Lung microvascular endothelial cell (primary cell): ENCODE measurements around the gene CEP63. TPM values are rescaled to one million over a fixed set of nuclear protein-coding genes. Genes with fewer than 3 reads are reported as not detected.

ENCODE experiments used
- DNase-seq, 2 donors: peaks; one replicate each; pipeline versions ENCODE4 v3.0.0 to v3.0.0-alpha.2; 2010; ENCODE audit warnings: low read depth in 2 of 2
- total RNA-seq: library from RNA; depleted of rRNA; stranded (reverse); fragments of >200 nt; gene quantifications from 2 replicates; pipeline ENCODE4 v1.2.1, GENCODE V29; 2014

The CEP63 gene
- total RNA-seq, 1 donor from 2014 or later: 13.1 TPM

DNA sequence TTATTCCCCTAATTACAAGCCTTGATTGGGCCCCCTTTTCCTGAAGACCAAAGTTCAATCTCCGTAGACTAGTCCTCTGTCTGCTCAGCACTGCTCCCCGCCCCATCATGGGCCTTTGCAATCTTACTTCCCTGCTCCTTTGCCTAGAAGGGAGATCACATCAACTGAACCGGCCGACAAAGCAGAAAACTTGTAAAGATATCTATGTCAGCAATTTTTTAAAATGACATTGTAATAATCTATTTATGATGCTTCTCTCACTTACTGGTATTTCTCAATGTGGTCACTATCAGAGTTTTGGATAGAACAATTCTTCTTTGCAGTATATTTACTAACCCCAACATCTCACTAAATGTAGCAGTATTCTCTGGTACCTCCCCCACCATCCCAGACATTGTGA is 17.3 kb upstream of the CEP63 start:
- no peak for DNase-seq

DNA sequence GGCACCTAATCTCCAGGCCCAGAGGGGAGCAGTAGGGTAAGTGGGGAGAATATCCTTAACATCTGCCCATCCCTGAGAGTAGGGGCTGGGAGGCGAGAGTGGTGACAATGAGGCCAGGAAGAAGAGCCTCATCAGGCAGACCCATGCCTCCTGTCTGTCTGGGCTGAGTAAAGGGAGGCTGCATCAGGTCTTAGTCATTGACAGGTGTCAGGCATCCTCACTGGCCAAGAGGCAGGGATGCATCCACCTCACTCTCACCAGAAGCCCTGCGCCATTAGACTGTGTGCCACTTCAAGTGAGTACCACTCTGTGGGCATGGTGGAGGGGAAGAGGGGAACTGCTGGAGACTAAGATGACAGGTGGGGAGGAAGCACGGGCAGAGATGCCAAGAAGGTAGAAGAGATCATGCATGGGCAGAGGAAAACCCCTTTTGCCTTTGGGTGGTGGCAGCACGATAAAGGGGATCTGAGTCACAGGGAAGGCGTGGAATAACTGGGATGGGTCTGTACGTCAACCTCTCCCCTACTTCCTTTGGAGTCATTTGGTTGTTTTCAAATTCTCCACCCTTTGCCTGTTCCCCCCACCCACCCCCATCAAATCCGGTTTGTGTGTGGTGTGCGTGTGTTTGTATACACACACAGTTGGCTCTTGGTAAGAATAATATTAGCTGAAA is 14.2 kb upstream of the CEP63 start:
- peak; percentile 53 to 86 for DNase-seq

DNA sequence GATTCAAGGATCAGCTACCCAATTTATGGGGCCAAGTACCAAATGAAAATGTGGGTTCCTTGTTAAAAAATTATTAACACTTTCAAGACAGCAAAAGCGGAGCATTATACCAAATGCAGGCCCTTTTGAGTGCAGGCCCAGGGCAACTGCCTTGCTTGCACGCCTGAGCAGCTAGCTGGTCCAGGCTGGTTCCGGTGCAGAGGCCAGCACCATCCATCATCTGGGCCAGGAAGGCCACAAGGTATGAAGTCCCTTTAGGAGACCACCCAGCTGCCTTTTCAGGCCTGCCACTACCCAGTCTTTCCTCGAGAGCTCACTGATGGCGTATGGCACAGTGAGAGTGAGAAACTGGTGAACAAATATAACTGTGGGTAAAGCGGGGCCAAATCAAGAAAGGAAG is 13.0 kb upstream of the CEP63 start:
- DNase-seq: no peak

DNA sequence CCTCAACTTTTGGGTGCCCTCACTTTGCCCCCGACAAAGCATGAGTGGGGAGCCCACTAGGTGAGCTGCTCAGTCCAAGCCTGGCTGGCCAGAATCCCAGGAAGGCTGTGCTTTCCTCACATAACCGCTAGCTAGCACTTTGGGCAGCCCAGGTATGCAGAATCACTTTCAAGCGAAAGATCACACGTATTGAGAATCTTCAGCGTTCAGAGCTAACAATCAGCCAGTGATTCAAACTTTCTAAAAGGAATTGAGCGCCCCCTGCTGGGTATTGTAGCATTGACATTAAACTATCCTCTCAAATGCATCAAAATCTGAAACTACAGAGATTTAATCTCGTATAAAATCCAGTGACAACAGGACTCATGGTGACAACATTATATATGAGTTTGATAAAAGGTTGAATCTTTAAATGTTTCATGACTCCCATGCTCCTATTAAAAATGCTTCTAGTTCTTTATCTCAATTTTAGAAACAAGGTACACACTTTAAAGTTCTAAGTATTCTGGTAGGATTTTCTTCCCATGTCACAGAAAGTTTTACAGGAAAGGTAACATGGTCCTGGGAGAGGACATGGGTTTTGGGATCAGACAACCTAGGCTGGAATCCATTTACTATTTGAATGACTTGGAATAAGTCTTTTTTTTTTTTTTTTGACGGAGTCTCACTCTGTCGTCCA is 11.8 kb upstream of the CEP63 start:
- DNase-seq: peak; percentile 75 to 84

DNA sequence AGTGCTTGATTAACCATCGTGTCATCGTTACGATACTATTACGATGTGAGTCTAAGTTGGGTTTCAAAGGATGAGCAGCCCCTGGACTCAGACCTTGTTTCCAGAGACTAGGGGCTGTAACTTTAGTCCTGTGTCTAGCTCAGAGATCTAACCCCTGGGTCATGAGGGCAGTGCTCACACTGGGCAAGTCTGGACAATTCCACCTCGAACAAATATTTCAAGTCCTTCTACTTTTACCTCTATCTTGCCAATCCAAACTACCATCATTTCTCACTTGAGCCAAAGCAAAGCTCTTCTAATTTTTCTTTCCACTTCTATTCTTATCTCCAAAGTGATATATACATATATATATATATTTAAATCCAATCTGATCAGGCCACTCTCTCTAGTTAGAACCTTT is 10.9 kb upstream of the CEP63 start:
- DNase-seq: no peak

DNA sequence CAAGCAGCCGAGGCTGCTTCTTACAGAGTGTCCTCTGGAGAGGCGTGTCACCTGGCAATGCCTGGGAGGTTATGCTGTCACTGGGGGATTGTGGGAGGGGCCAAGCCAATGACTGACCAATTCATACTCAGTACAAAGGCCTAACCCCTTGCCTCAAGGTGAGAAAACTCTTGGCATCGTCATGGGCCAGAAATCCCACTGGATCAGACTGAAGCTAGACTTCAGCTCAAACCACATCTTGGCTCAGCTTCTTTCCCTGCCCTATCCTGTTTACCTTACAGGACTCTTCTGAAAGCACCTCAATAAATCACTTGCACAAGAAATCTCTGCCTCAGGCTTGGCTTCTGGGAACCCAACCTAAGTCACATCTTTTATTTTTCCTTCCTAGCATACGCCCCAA is 9.6 kb upstream of the CEP63 start:
- DNase-seq: no peak

DNA sequence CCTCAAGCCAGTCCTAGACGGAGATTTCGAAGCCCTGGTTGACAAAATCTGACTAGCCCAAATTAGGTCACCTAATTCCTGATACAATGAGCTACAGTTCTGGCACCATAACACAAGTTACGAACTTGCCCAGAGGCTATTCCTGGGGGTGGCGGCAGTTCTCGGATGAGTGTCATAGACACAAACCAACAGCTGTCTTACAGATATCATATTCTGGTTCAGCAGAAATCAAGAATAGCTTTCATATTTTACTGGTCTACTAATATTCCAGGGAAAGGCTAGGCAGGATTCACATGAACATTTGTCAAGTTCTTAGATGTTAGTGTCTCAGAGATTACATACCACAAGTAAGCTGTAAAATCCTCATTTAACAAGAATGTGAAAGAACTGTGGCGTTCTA is 8.9 kb upstream of the CEP63 start:
- no peak for DNase-seq

DNA sequence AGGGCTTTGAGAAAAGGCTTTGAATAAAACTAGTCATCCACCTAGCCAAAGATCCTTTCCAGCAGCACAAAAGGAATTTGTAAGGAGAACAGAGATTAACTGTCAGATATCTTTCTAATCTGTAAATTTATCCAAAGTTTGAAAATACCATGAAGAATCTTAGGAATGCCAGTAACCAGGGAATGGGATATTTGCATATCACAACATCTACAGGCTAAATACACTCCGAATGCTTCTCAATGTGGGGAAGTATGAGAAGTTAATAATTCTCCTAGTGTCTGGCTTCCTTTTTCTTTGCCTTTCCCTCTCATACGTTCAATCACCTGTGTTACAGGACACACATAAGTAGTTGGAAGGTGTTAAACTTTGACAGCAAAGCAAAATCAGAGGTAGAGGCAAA is 7.9 kb upstream of the CEP63 start:
- no peak for DNase-seq

DNA sequence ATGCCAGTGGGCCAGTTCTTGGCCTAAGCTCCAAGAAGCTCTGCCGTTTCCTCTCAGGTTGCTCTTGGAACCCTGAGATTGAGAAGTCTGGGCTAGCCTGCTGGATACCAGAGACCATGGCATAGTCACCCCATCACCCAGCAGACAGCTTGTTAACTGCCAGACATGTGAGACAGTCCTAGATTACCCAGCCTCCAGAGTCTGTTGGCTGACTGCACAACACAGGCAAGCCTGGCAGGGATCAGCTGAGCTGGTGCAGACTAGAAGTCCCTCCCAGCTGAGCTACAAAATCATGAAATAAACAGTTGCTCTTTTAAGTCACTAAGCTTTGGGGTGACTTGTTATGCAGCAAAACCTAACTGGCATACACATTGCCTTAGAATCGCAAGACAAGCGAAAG is 5.3 kb upstream of the CEP63 start:
- DNase-seq: no peak

DNA sequence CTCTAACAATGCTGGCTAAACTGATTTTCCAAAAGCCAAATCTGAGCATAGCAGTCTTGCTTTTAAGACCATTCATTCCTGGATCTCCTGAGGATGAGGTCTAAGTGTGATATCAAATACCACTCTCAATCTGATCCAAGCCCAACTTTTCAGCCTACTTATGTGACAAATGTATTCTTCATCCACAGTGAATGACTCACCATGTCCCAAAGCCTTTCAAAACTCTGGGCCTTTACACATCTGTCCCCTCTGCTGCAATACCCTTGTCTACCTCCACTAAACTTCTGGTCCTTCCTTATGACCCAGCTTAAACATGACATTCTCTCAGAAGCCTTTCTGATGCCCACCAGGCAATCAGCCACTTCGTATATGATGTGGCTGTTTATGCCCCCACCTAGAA is 4.7 kb upstream of the CEP63 start:
- no peak for DNase-seq

DNA sequence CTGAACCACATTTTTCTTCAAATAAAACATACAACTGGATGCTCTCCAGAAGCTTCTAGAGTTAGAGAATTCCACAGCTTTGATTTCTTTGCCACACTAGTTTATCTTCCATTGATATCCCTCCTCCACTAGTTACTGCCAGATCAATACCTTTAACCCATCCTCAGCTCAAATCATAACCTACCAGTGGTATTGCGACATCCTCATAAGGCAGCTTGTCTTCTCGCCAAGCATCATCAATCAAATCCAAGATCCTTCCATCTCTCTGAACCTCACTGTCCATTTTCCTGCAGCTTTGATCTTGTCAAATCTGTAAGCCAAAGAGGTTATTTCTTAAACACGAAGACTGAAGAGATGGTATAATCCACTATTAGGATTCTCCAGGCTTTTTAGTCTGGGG is 3.2 kb upstream of the CEP63 start:
- DNase-seq: no peak

DNA sequence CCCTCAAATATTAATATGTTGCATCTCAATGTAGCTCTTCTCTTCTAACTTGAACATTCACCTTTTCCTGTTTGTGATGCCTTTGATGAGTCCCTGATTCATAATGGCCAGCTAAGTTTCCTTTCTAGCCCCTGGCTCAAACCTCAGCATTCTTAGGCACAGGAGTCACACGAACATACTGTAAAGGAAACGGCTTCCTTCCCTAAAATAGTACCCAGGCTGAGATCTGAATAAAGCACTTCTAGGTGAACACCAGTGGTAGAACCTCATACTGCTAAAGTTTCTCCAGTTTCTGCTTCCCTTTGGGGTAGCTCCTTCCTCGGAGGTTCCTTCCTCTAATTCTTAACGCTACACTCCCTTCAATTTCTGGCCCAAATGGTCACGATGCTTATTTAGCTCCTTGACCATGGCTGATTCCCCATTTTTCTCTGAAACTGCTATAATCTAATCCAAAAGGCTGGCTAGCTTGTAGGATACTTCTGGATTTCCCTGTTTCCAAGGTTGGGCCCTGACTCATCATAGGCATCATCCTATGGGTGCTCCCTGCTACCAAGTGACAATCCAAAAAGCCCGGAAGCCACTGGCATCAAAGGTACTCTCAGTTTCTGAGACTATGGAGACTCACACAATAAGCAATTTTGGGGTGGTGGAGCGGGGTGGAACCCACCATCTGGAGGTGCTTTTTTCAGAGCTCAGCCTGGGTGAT is 2.5 kb upstream of the CEP63 start:
- peak; percentile 44 to 93 for DNase-seq

DNA sequence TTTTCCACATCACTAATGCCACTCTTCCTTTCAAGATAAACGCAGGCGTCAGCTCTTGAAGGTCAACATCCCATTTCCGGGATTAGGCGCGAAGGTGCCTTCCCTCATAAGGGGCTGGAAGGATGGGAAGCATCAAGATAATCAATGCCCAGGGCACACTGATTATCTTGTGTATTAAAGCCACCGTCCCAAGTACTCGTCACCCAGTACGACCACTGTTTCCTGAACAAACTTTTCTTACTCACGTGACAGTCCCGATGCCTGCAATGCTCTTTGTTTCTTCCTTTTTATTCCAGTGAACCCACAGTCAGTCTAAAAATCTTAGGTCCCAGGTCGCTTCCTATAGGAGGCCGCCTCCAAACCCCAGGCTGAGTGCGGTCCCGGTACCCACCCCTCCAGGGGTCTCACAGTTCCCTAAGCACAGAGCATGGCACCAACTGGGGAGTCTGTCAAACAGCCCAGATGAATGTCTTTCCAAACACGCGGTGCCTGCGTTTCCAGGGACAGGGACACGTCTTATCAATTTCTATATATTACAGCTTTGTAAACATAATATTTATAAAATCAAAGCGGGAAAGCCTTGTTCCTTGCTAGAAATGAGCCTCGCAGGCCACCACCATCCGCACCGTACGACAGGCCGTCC is 661 bp upstream of the CEP63 start:
- DNase-seq: peak; percentile 41 to 96

DNA sequence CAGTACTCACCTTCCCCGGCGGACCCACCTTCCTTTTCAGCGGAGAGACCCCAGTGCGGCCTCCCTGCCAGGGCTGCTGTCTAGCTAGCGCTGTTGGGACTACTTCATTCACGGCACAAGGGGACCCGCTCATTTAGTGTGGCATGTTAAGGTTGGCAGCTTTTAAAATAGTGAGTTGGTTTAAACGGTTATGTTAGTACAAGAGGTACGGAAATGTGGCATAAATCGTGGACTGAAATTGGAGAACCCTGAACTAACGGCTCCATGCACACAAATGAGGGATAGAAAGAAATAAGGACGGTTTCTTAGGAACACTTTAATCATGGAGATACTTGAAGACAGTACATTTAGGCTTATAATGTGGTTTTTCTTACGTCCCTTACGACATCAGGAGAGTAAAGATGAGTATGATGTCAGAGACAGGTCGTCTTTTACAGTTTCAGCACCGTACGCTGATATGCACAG is 752 bp downstream of the CEP63 start:
- peak; percentile 33 to 40 for DNase-seq

DNA sequence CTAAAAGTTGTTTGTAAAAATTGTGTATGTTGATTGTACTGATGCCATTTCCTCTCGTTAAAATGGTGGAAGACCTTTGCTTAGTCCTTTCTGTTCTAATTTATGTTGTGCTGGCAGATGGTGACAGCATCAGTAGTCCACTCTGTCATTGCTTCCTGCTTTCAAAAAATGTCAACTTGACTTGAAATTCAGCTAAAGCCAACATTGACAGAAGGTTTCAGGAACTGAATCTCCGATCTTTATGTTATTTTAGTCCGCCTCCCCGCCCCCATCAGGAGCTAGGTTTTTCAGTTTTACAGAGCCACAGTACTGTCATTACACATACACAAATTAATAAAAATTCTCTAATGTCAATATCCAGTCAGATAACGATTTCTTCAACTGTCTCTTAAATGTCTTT is 1.5 kb downstream of the CEP63 start:
- peak; percentile 33 to 69 for DNase-seq

DNA sequence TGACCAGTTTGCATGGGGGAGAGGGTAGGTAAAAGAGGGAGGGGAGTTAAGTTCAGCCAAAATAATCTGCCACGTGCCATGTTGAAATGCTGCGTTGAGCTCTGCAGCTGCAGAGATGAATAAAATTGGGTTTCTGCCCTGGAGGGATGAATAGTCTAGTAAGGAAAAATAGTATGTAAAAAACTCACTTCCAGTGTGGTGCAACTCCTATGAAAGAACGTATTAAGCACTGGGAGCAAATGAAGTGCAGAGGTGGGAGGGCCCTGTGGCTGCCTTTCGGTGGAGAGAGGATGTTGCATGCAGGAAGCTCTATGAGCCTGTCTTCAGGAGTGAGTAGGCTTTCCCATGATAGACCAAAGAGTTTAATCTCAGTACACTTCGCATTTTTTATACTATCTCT is 8.6 kb downstream of the CEP63 start:
- DNase-seq: no peak

DNA sequence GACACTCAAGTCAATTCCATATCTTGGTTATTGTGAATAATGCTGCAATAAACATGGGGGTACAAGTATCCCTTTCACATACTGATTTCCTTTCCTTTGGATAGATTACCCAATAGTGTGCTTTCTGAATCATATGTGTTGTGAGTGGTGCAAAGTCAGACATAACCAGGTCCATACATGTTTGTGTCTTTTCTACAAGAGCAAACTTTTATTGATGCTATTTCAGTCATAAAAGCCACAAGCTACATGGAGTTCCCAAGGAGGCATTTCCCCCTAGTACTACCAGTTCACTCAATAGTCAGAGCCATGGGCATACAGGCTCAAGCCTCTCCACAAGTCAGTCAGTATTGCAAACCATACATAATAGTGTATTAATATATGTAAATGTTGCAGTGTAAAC is 10.1 kb downstream of the CEP63 start:
- DNase-seq: no peak

DNA sequence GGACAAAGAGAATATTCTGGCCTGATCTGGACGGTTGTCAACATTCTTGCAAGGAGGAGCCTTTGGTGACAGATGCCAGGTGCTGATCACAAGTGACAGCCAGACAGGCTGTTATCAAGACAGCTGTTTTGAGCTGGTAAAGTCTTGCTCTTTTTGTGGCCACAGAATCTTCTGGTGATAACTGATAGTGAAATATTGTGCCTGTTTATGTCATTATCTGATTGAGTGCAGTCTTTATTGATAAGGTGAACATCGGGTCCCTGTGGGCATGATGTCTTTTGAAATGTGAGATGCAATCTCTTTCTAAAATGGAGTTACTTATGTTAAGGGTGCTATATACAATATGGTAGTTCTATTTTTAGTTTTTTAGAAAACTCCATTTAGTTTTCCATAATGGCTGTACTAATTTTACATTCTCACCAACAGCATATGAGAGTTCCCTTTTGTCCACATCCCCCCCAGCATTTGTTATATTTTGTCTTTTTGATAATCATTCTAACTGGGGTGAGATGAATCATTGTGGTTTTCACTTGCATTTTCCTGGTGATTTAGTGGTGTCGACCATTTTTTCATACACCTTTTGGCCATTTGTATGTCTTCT is 10.7 kb downstream of the CEP63 start:
- DNase-seq: no peak

DNA sequence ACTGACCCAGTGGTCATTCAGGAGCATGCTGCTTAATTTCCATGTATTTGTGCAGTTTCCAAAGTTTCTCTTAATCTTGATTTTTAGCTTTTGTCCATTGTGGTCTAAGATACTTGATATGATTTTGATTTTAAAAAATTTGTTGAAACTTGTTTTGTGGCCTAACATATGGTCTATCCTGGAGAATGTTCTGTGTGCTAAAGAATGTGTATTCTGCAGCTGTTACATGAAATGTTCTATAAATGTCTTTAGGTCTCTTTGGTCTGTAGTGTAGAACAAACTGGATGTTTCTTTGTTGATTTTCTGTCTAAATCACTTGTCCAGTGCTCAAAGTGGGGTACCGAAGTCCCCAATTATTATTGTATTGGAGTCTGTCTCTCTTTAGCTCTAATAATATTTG is 17.4 kb downstream of the CEP63 start:
- DNase-seq: no peak

DNA sequence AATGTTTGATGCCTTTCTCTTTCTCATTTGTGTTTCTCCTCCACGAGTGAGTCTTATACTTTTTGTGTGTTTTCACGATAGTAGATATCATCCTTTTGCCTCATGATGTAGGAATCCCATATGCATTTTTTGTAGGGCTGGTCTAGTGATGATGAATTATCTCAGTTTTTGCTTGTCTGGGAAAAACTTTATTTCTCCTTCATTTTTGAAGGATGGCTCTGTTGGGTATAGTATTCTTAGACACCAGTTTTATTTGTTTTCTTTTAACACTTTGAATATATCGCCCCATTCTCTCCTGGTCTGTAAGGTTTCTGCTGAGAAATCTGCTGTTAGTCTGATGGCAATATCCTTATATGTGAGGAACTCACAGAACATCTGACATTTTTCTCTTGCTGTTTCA is 18.3 kb downstream of the CEP63 start:
- no peak for DNase-seq

DNA sequence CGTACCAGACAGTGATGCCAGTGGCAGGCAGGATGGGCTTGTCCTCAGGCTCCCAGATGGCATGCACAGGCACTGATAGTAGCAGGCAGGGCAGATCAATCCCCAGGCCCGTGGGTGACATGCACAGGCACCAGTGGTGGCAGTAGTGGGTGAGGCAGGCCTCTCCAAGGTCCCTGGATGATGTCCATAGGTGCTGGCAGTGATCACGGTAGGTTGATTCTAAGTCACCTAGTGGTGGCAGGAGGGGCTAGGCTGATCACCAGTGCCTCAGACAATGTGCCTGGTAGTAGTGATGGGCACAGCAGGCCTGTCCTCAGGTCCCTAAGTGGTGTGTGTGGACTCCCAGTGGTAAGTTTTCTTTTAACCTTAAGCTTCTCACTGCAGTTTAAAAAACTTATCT is 19.6 kb downstream of the CEP63 start:
- no peak for DNase-seq

DNA sequence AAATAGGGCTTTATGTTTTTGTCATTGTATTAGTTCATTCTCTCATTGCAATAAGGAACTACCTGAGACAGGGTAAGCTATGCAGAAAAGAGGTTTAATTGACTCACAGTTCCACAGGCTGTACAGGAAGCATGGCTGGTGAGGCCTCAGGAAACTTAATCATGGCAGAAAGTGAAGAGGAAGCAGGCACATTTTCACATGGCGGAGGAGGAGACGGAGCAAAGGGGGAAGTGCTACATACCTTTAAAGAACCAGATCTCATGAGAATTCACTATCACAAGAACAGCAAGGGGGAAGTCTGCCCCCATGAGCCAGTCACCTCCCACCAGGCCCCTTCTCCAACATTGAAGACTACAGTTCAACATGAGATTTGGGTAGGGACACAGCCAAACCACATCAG is 25.6 kb downstream of the CEP63 start:
- no peak for DNase-seq
